ENCODE measurements around the gene KCTD2. TPM values are rescaled to one million over a fixed set of nuclear protein-coding genes. Genes with fewer than 3 reads are reported as not detected.
"Not testable (repeated sequence)": the region's sequence is repeated elsewhere in the genome, so short reads cannot be mapped to it uniquely, and the experiment has no call there.

The KCTD2 gene
- polyA plus RNA-seq, 2 donors = 10.0 to 11.5 TPM

- H3K36me3 ChIP-seq (ENCODE audit: control insufficient read depth in 2 of 2, insufficient read depth in 2 of 2, low read length in 1 of 2); H3K9me3 ChIP-seq (ENCODE audit: control insufficient read depth in 2 of 2, insufficient read depth in 1 of 2, low read depth in 1 of 2, low read length in 1 of 2); H3K27ac ChIP-seq (ENCODE audit: low read depth in 2 of 2, low read length in 1 of 2); H3K27me3 ChIP-seq (ENCODE audit: control insufficient read depth in 1 of 2, insufficient read depth in 2 of 2, low read length in 2 of 2); H3K4me3 ChIP-seq (ENCODE audit: low read depth in 1 of 2, low read length in 2 of 2); H3K4me1 ChIP-seq (ENCODE audit: control insufficient read depth in 2 of 2, insufficient read depth in 2 of 2, low read length in 1 of 2): not testable (repeated sequence)
- 96 to 97% methylated on average over 5 of the region's 5 CpGs for WGBS, 2 donors
These were observed 25.9 kb downstream of the KCTD2 start for GRCh38 chr17:75072909-75073308.

- no peaks in the 10 kb centered on the region for H3K36me3 ChIP-seq (ENCODE audit: control insufficient read depth in 2 of 2, insufficient read depth in 2 of 2, low read length in 1 of 2)
- H3K9me3 ChIP-seq (ENCODE audit: control insufficient read depth in 2 of 2, insufficient read depth in 1 of 2, low read depth in 1 of 2, low read length in 1 of 2) = no peaks in the 10 kb centered on the region
- 52 to 53% methylated on average over 5 of the region's 5 CpGs for WGBS, 2 donors
- no peaks in the 10 kb centered on the region for H3K27me3 ChIP-seq (ENCODE audit: control insufficient read depth in 1 of 2, insufficient read depth in 2 of 2, low read length in 2 of 2)
- no peak overlapping the region for H3K27ac ChIP-seq (ENCODE audit: low read depth in 2 of 2, low read length in 1 of 2)
- H3K4me3 ChIP-seq (ENCODE audit: low read depth in 1 of 2, low read length in 2 of 2) = no peak overlapping the region
- peaks cover 0 to 7% of the 10 kb centered on the region in 2 donors for H3K4me1 ChIP-seq (ENCODE audit: control insufficient read depth in 2 of 2, insufficient read depth in 2 of 2, low read length in 1 of 2)
These were observed 26.6 kb downstream of the KCTD2 start for GRCh38 chr17:75073618-75074047.

- peaks cover 0 to 14% of the 10 kb centered on the region in 2 donors for H3K4me1 ChIP-seq (ENCODE audit: control insufficient read depth in 2 of 2, insufficient read depth in 2 of 2, low read length in 1 of 2)
- no peaks in the 10 kb centered on the region for H3K36me3 ChIP-seq (ENCODE audit: control insufficient read depth in 2 of 2, insufficient read depth in 2 of 2, low read length in 1 of 2)
- no peaks in the 10 kb centered on the region for H3K27me3 ChIP-seq (ENCODE audit: control insufficient read depth in 1 of 2, insufficient read depth in 2 of 2, low read length in 2 of 2)
- no peak overlapping the region for H3K27ac ChIP-seq (ENCODE audit: low read depth in 2 of 2, low read length in 1 of 2)
- H3K9me3 ChIP-seq (ENCODE audit: control insufficient read depth in 2 of 2, insufficient read depth in 1 of 2, low read depth in 1 of 2, low read length in 1 of 2) = no peaks in the 10 kb centered on the region
- WGBS, 2 donors = 86 to 88% methylated on average over 14 of the region's 14 CpGs
- no peak overlapping the region for H3K4me3 ChIP-seq (ENCODE audit: low read depth in 1 of 2, low read length in 2 of 2)
These were observed 27.5 kb downstream of the KCTD2 start for GRCh38 chr17:75074532-75074931.

- no peak overlapping the region for H3K4me3 ChIP-seq (ENCODE audit: low read depth in 1 of 2, low read length in 2 of 2)
- 52 to 77% methylated on average over 4 of the region's 4 CpGs for WGBS, 2 donors
- no peaks in the 10 kb centered on the region for H3K9me3 ChIP-seq (ENCODE audit: control insufficient read depth in 2 of 2, insufficient read depth in 1 of 2, low read depth in 1 of 2, low read length in 1 of 2)
These were observed 28.7 kb downstream of the KCTD2 start for GRCh38 chr17:75075597-75076336.

GRCh38 chr17:75077072-75077495 is 30.1 kb downstream of the KCTD2 start:
- peaks cover 0 to 14% of the 10 kb centered on the region in 2 donors for H3K4me1 ChIP-seq (ENCODE audit: control insufficient read depth in 2 of 2, insufficient read depth in 2 of 2, low read length in 1 of 2)
- WGBS, 2 donors = 29 to 43% methylated on average over 30 of the region's 30 CpGs
- H3K9me3 ChIP-seq (ENCODE audit: control insufficient read depth in 2 of 2, insufficient read depth in 1 of 2, low read depth in 1 of 2, low read length in 1 of 2) = no peaks in the 10 kb centered on the region
- no peaks in the 10 kb centered on the region for H3K36me3 ChIP-seq (ENCODE audit: control insufficient read depth in 2 of 2, insufficient read depth in 2 of 2, low read length in 1 of 2)
- H3K27ac ChIP-seq (ENCODE audit: low read depth in 2 of 2, low read length in 1 of 2) = peak overlapping the region in 1 of 2 donors; percentile 60
- no peaks in the 10 kb centered on the region for H3K27me3 ChIP-seq (ENCODE audit: control insufficient read depth in 1 of 2, insufficient read depth in 2 of 2, low read length in 2 of 2)
- H3K4me3 ChIP-seq (ENCODE audit: low read depth in 1 of 2, low read length in 2 of 2) = peak overlapping the region; percentile 13 to 44

More at GRCh38 chr17:75075597-75076336, 28.7 kb downstream of the KCTD2 start:
- Histone ChIP-seq H3K27me3 (ENCODE audit: control insufficient read depth in 1 of 2, insufficient read depth in 2 of 2, low read length in 2 of 2) (no peaks in the 10 kb centered on the region), H3K27ac (ENCODE audit: low read depth in 2 of 2, low read length in 1 of 2) (no peak overlapping the region), H3K4me1 (ENCODE audit: control insufficient read depth in 2 of 2, insufficient read depth in 2 of 2, low read length in 1 of 2) (peaks cover 0 to 14% of the 10 kb centered on the region in 2 donors), H3K36me3 (ENCODE audit: control insufficient read depth in 2 of 2, insufficient read depth in 2 of 2, low read length in 1 of 2) (no peaks in the 10 kb centered on the region)

GRCh38 chr17:75077496-75078283 is 30.7 kb downstream of the KCTD2 start:
- H3K27me3 ChIP-seq (ENCODE audit: control insufficient read depth in 1 of 2, insufficient read depth in 2 of 2, low read length in 2 of 2) = no peaks in the 10 kb centered on the region
- peak overlapping the region; percentile 13 to 44 for H3K4me3 ChIP-seq (ENCODE audit: low read depth in 1 of 2, low read length in 2 of 2)
- peaks cover 0 to 14% of the 10 kb centered on the region in 2 donors for H3K4me1 ChIP-seq (ENCODE audit: control insufficient read depth in 2 of 2, insufficient read depth in 2 of 2, low read length in 1 of 2)
- H3K27ac ChIP-seq (ENCODE audit: low read depth in 2 of 2, low read length in 1 of 2) = peak overlapping the region; percentile 52 to 60
- no peaks in the 10 kb centered on the region for H3K9me3 ChIP-seq (ENCODE audit: control insufficient read depth in 2 of 2, insufficient read depth in 1 of 2, low read depth in 1 of 2, low read length in 1 of 2)
- no peaks in the 10 kb centered on the region for H3K36me3 ChIP-seq (ENCODE audit: control insufficient read depth in 2 of 2, insufficient read depth in 2 of 2, low read length in 1 of 2)
- WGBS, 2 donors = 11% methylated on average over 50 to 53 of the region's 53 CpGs

- peaks cover 0 to 14% of the 10 kb centered on the region in 2 donors for H3K4me1 ChIP-seq (ENCODE audit: control insufficient read depth in 2 of 2, insufficient read depth in 2 of 2, low read length in 1 of 2)
- WGBS, 2 donors = 54 to 55% methylated on average over 17 of the region's 17 CpGs
- H3K27me3 ChIP-seq (ENCODE audit: control insufficient read depth in 1 of 2, insufficient read depth in 2 of 2, low read length in 2 of 2) = no peaks in the 10 kb centered on the region
- peak overlapping the region in 1 of 2 donors; percentile 42 for H3K27ac ChIP-seq (ENCODE audit: low read depth in 2 of 2, low read length in 1 of 2)
- no peaks in the 10 kb centered on the region for H3K36me3 ChIP-seq (ENCODE audit: control insufficient read depth in 2 of 2, insufficient read depth in 2 of 2, low read length in 1 of 2)
- H3K4me3 ChIP-seq (ENCODE audit: low read depth in 1 of 2, low read length in 2 of 2) = no peak overlapping the region
- H3K9me3 ChIP-seq (ENCODE audit: control insufficient read depth in 2 of 2, insufficient read depth in 1 of 2, low read depth in 1 of 2, low read length in 1 of 2) = no peaks in the 10 kb centered on the region
These were observed 31.4 kb downstream of the KCTD2 start for GRCh38 chr17:75078284-75079022.

- H3K9me3 ChIP-seq (ENCODE audit: control insufficient read depth in 2 of 2, insufficient read depth in 1 of 2, low read depth in 1 of 2, low read length in 1 of 2) = no peaks in the 10 kb centered on the region
- H3K4me1 ChIP-seq (ENCODE audit: control insufficient read depth in 2 of 2, insufficient read depth in 2 of 2, low read length in 1 of 2) = peaks cover 0 to 14% of the 10 kb centered on the region in 2 donors
- H3K36me3 ChIP-seq (ENCODE audit: control insufficient read depth in 2 of 2, insufficient read depth in 2 of 2, low read length in 1 of 2) = no peaks in the 10 kb centered on the region
- whole genome bisulfite sequencing, 2 donors = 56 to 70% methylated on average over 8 of the region's 8 CpGs
- no peaks in the 10 kb centered on the region for H3K27me3 ChIP-seq (ENCODE audit: control insufficient read depth in 1 of 2, insufficient read depth in 2 of 2, low read length in 2 of 2)
- no peak overlapping the region for H3K27ac ChIP-seq (ENCODE audit: low read depth in 2 of 2, low read length in 1 of 2)
- no peak overlapping the region for H3K4me3 ChIP-seq (ENCODE audit: low read depth in 1 of 2, low read length in 2 of 2)
These were observed 32.0 kb downstream of the KCTD2 start for GRCh38 chr17:75079023-75079373.

Data from esophagus (tissue), 2 donors.